LNCaP clone FGC (cell line): Measurements from ENCODE around the gene LHX3.

Experiments used
- DNase-seq: peaks from one replicate; pipeline ENCODE4 v3.0.0-alpha.2; 2011; ENCODE audit warnings: low read depth
- H3K4me3 ChIP-seq: 2 replicates; pipeline ENCODE4 v1.5.1; 2011; ENCODE audit warnings: mild to moderate bottlenecking, low read depth, low read length, control low read depth
- CTCF ChIP-seq: IDR thresholded peaks from 2 replicates; pipeline ENCODE4 v1.5.1; 2012; ENCODE audit warnings: mild to moderate bottlenecking; ENCODE audit not compliant: control insufficient read depth, insufficient read depth; ENCODE audit errors: extremely low read depth

Gene LHX3

GRCh38 chr9:136225748-136226679 is 21.1 kb upstream of the LHX3 start:
- peak; percentile 15 for DNase-seq
- no peak overlapping the region for H3K4me3 ChIP-seq
- peak; percentile 98 for TF ChIP-seq CTCF

GRCh38 chr9:136225366-136225747 is 20.4 kb upstream of the LHX3 start:
- TF ChIP-seq CTCF: no peak
- no peak overlapping the region for H3K4me3 ChIP-seq

GRCh38 chr9:136223871-136224640 is 19.1 kb upstream of the LHX3 start:
- TF ChIP-seq CTCF: no peak
- DNase-seq: no peak
- no peak overlapping the region for H3K4me3 ChIP-seq

More at GRCh38 chr9:136225366-136225747, 20.4 kb upstream of the LHX3 start:
- DNase-seq: no peak

- DNase-seq: no peak
- no peak for TF ChIP-seq CTCF
- no peak overlapping the region for H3K4me3 ChIP-seq
Measured at GRCh38 chr9:136222906-136223285, 18.0 kb upstream of the LHX3 start.

- no peak for TF ChIP-seq CTCF
- no peak overlapping the region for H3K4me3 ChIP-seq
- no peak for DNase-seq
Measured at GRCh38 chr9:136222166-136222905, 17.4 kb upstream of the LHX3 start.

GRCh38 chr9:136220017-136220729 is 15.2 kb upstream of the LHX3 start:
- H3K4me3 ChIP-seq: no peak overlapping the region
- DNase-seq: no peak
- no peak for TF ChIP-seq CTCF
